ENCODE measurements around the gene SMIM10L2A. TPM values are rescaled to one million over a fixed set of nuclear protein-coding genes. Genes with fewer than 3 reads are reported as not detected.
A peak's percentile ranks its signal among the peaks of the same experiment; 100 is the strongest.

SMIM10L2A gene
- total and polyA plus RNA-seq, 9 donors, result 1.8 to 7.1 (median 4.0) TPM

- H3K9me3 ChIP-seq, result peaks cover 0 to 5% of the 10 kb centered on the region in 2 donors
- intact Hi-C loops (cut with DNase I), result no loop called here
- peak in 1 of 5 donors; percentile 11 for DNase-seq
- no peaks in the 10 kb centered on the region for H3K36me3 ChIP-seq
- H3K4me1 ChIP-seq (ENCODE audit: insufficient read depth), result no peaks in the 10 kb centered on the region
- WGBS, 3 donors, result 63 to 74% (median 70%) methylated on average over 13 of the region's 13 CpGs
- H3K27ac ChIP-seq, result no peak overlapping the region
- no peaks in the 10 kb centered on the region for H3K27me3 ChIP-seq
- TF ChIP-seq POLR2A (IDR thresholded peaks at IDR 0.05) (no peak), CTCF (IDR thresholded peaks at IDR 0.05) (no peak), EP300 (IDR thresholded peaks at IDR 0.05) (no peak)
- H3K4me3 ChIP-seq, result no peak overlapping the region
These were observed 10.7 kb downstream of the SMIM10L2A start for GRCh38 chrX:135432453-135432852.

GRCh38 chrX:135432881-135433521, 11.3 kb downstream of the SMIM10L2A start:
- H3K27ac ChIP-seq, result no peak overlapping the region

GRCh38 chrX:135433531-135434257, 11.9 kb downstream of the SMIM10L2A start:
- TF ChIP-seq EP300 (IDR thresholded peaks at IDR 0.05) (no peak), CTCF (IDR thresholded peaks at IDR 0.05) (no peak), POLR2A (IDR thresholded peaks at IDR 0.05) (no peak)
- H3K27me3 ChIP-seq, result no peaks in the 10 kb centered on the region
- no peaks in the 10 kb centered on the region for H3K36me3 ChIP-seq
- H3K27ac ChIP-seq, result no peak overlapping the region
- H3K9me3 ChIP-seq, result peaks cover 0 to 5% of the 10 kb centered on the region in 2 donors
- intact Hi-C loops (cut with DNase I), result no loop called here
- DNase-seq, result peak in 1 of 5 donors; percentile 11
- no peaks in the 10 kb centered on the region for H3K4me1 ChIP-seq (ENCODE audit: insufficient read depth)
- H3K4me3 ChIP-seq, result no peak overlapping the region
- WGBS, 3 donors, result 91 to 92% (median 91%) methylated on average over 36 to 37 of the region's 37 CpGs

More at GRCh38 chrX:135432881-135433521, 11.3 kb downstream of the SMIM10L2A start:
- H3K27me3 ChIP-seq, result no peaks in the 10 kb centered on the region
- H3K36me3 ChIP-seq, result no peaks in the 10 kb centered on the region
- no peaks in the 10 kb centered on the region for H3K4me1 ChIP-seq (ENCODE audit: insufficient read depth)
- H3K4me3 ChIP-seq, result no peak overlapping the region
- DNase-seq, result no peak
- 77 to 87% (median 83%) methylated on average over 22 of the region's 22 CpGs for WGBS, 3 donors
- intact Hi-C loops (cut with DNase I), result no loop called here
- TF ChIP-seq EP300 (IDR thresholded peaks at IDR 0.05) (no peak), CTCF (IDR thresholded peaks at IDR 0.05) (no peak), POLR2A (IDR thresholded peaks at IDR 0.05) (no peak)
- H3K9me3 ChIP-seq, result peaks cover 0 to 5% of the 10 kb centered on the region in 2 donors

- Histone ChIP-seq H3K4me3 (no peak overlapping the region), H3K27me3 (no peaks in the 10 kb centered on the region), H3K9me3 (peaks cover 0 to 5% of the 10 kb centered on the region in 2 donors), H3K36me3 (no peaks in the 10 kb centered on the region), H3K4me1 (ENCODE audit: insufficient read depth) (no peaks in the 10 kb centered on the region), H3K27ac (no peak overlapping the region)
- TF ChIP-seq POLR2A (IDR thresholded peaks at IDR 0.05) (no peak), CTCF (IDR thresholded peaks at IDR 0.05) (no peak), EP300 (IDR thresholded peaks at IDR 0.05) (no peak)
- intact Hi-C loops (cut with DNase I), result no loop called here
- 86 to 88% (median 86%) methylated on average over 45 to 49 of the region's 49 CpGs for WGBS, 3 donors
- no peak for DNase-seq
These were observed 12.8 kb downstream of the SMIM10L2A start for GRCh38 chrX:135434258-135435138.

Measured in ovary (tissue), 9 donors.